Gastroesophageal sphincter (tissue), 4 donors: ENCODE data around the gene STXBP6. TPM values are rescaled to one million over a fixed set of nuclear protein-coding genes. Genes with fewer than 3 reads are reported as not detected.

Experiments used
- ATAC-seq: fragments of 150-250 bp; one replicate; pipeline ENCODE4 v1.9.1; 2016; ENCODE audit warnings: mild to moderate bottlenecking, moderate library complexity
- H3K27ac ChIP-seq, 4 donors: fragments of 200-600 bp; sonication (generic) in 3 of 4; 1 replicate in 3 of 4; 2 replicates in 1 of 4; pipeline ENCODE4 v1.5.1; 2016 to 2019
- H3K27me3 ChIP-seq: fragments of 200-600 bp; sonication (generic); one replicate; pipeline ENCODE4 v1.5.1; 2019
- H3K36me3 ChIP-seq, 2 donors: fragments of 200-600 bp; sonication (generic); one replicate each; pipeline ENCODE4 v1.5.1; 2019; ENCODE audit warnings: control low read depth in 1 of 2
- H3K4me1 ChIP-seq, 3 donors: fragments of 200-600 bp; sonication (generic); 1 replicate in 2 of 3; 2 replicates in 1 of 3; pipeline ENCODE4 v1.5.1; 2016 to 2019; ENCODE audit warnings: control low read depth in 2 of 3
- H3K4me3 ChIP-seq, 2 donors: fragments of 200-600 bp; sonication (generic); one replicate each; pipeline ENCODE4 v1.5.1; 2019; ENCODE audit warnings: mild to moderate bottlenecking in 1 of 2, moderate library complexity in 1 of 2
- H3K9me3 ChIP-seq, 3 donors: fragments of 200-600 bp; sonication (generic); one replicate each; pipeline ENCODE4 v1.5.1; 2017 to 2019; ENCODE audit warnings: control low read depth in 2 of 3
- CTCF ChIP-seq, 4 experiments: fragments of 200-600 bp in 2 of 4; fragments of 450-650 bp in 2 of 4; sonication (generic) in 1 of 4; IDR thresholded peaks; one replicate each; pipeline ENCODE4 v1.5.1; 2017 to 2019; ENCODE audit warnings: antibody characterized with exemption in 4 of 4, mild to moderate bottlenecking in 2 of 4, moderate library complexity in 2 of 4
- EP300 ChIP-seq: sonication (generic); formaldehyde crosslinking; IDR thresholded peaks from one replicate; pipeline ENCODE4 v1.6.1; 2017; ENCODE audit warnings: antibody characterized with exemption, mild to moderate bottlenecking
- POLR2A ChIP-seq, 2 donors: fragments of 450-650 bp; IDR thresholded peaks; one replicate each; pipeline ENCODE4 v1.6.1; 2017; ENCODE audit warnings: antibody characterized with exemption in 2 of 2, mild to moderate bottlenecking in 2 of 2, moderate library complexity in 1 of 2
- POLR2AphosphoS5 ChIP-seq: sonication (generic); formaldehyde crosslinking; IDR thresholded peaks from one replicate; pipeline ENCODE4 v1.6.1; 2017; ENCODE audit warnings: antibody characterized with exemption
- WGBS, 2 donors: methylation state at CpG; one replicate each; pipeline ENCODE4 v1.1.5; 2018; ENCODE audit warnings: low coverage in 1 of 2; 5-methylcytosine and 5-hydroxymethylcytosine counted together
- total RNA-seq, 4 donors: library from RNA; depleted of rRNA; stranded (reverse); fragments of >200 nt; gene quantifications; one replicate each; pipeline ENCODE4 v1.1.0, GENCODE V29; 2016

The STXBP6 gene
- total RNA-seq, 4 donors from 2014 or later = 29.3 to 55.7 (median 44.0) TPM

GRCh38 chr14:24870949-24871701 is 178.8 kb downstream of the STXBP6 start:
- Histone ChIP-seq H3K4me3 (no peak overlapping the region), H3K27ac (no peak overlapping the region), H3K36me3 (no peaks in the 10 kb centered on the region), H3K9me3 (no peaks in the 10 kb centered on the region), H3K27me3 (no peaks in the 10 kb centered on the region), H3K4me1 (peaks cover 0 to 16% (median 5%) of the 10 kb centered on the region in 3 donors)
- ATAC-seq = no peak
- TF ChIP-seq CTCF (IDR thresholded peaks at IDR 0.05) (no peak), POLR2A (IDR thresholded peaks at IDR 0.05) (no peak), POLR2AphosphoS5 (no peak), EP300 (no peak)
- 86 to 89% methylated on average over 4 of the region's 4 CpGs for WGBS, 2 donors

- WGBS, 2 donors = 100% methylated on average over 1 to 2 of the region's 2 CpGs
- no peaks in the 10 kb centered on the region for H3K4me1 ChIP-seq
- H3K4me3 ChIP-seq = no peak overlapping the region
- TF ChIP-seq CTCF (IDR thresholded peaks at IDR 0.05) (no peak), EP300 (no peak), POLR2AphosphoS5 (no peak)
- no peak overlapping the region for H3K27ac ChIP-seq
- ATAC-seq = no peak
- H3K27me3 ChIP-seq = no peaks in the 10 kb centered on the region
- H3K9me3 ChIP-seq = no peaks in the 10 kb centered on the region
- no peaks in the 10 kb centered on the region for H3K36me3 ChIP-seq
Measured at GRCh38 chr14:24868389-24868788, 181.6 kb downstream of the STXBP6 start.

GRCh38 chr14:24866067-24866639 is 183.8 kb downstream of the STXBP6 start:
- no peak for ATAC-seq
- H3K27me3 ChIP-seq = no peaks in the 10 kb centered on the region
- peaks cover 0 to 5% (median 3%) of the 10 kb centered on the region in 3 donors for H3K4me1 ChIP-seq
- no peak overlapping the region for H3K27ac ChIP-seq
- no peak overlapping the region for H3K4me3 ChIP-seq
- H3K9me3 ChIP-seq = no peaks in the 10 kb centered on the region
- 92 to 100% methylated on average over 1 of the region's 1 CpG for WGBS, 2 donors
- no peak for TF ChIP-seq POLR2AphosphoS5
- no peak for TF ChIP-seq POLR2A (IDR thresholded peaks at IDR 0.05)
- H3K36me3 ChIP-seq = no peaks in the 10 kb centered on the region

- TF ChIP-seq CTCF (IDR thresholded peaks at IDR 0.05) = no peak
- TF ChIP-seq POLR2A (IDR thresholded peaks at IDR 0.05) = no peak
- TF ChIP-seq POLR2AphosphoS5 = no peak
- no peak for TF ChIP-seq EP300
- H3K4me1 ChIP-seq = peaks cover 0 to 14% (median 4%) of the 10 kb centered on the region in 3 donors
Measured at GRCh38 chr14:24863968-24864684, 185.8 kb downstream of the STXBP6 start.

GRCh38 chr14:24861083-24861630 is 188.8 kb downstream of the STXBP6 start:
- H3K27ac ChIP-seq = no peak overlapping the region
- ATAC-seq = no peak
- H3K27me3 ChIP-seq = no peaks in the 10 kb centered on the region
- H3K36me3 ChIP-seq = no peaks in the 10 kb centered on the region
- TF ChIP-seq POLR2AphosphoS5 = no peak
- no peak for TF ChIP-seq CTCF (IDR thresholded peaks at IDR 0.05)
- no peak for TF ChIP-seq POLR2A (IDR thresholded peaks at IDR 0.05)
- TF ChIP-seq EP300 = no peak
- no peak overlapping the region for H3K4me3 ChIP-seq
- H3K4me1 ChIP-seq = peaks cover 0 to 18% (median 4%) of the 10 kb centered on the region in 3 donors
- no peaks in the 10 kb centered on the region for H3K9me3 ChIP-seq
- WGBS, 2 donors = 60 to 73% methylated on average over 3 to 4 of the region's 4 CpGs

More at GRCh38 chr14:24863968-24864684, 185.8 kb downstream of the STXBP6 start:
- H3K36me3 ChIP-seq = no peaks in the 10 kb centered on the region
- H3K9me3 ChIP-seq = no peaks in the 10 kb centered on the region
- H3K27me3 ChIP-seq = no peaks in the 10 kb centered on the region
- ATAC-seq = no peak
- H3K27ac ChIP-seq = no peak overlapping the region
- H3K4me3 ChIP-seq = no peak overlapping the region
- WGBS, 2 donors = 72 to 89% methylated on average over 6 to 7 of the region's 7 CpGs
